ENCODE results near the gene AKAP8L. TPM values are rescaled to one million over a fixed set of nuclear protein-coding genes. Genes with fewer than 3 reads are reported as not detected.

The AKAP8L gene
- total and polyA plus RNA-seq, 2 of the 8 experiments (the other 6 are each of a cell fraction or from before 2014, with no cell fraction given): 75.1 to 138 TPM

- TF ChIP-seq TEAD4 (IDR thresholded peaks at IDR 0.05; ENCODE audit: low read depth, low read length): no peak
- no peak for TF ChIP-seq RXRA (IDR thresholded peaks at IDR 0.05; ENCODE audit: insufficient read depth, low read depth, low read length)
- no peak for TF ChIP-seq SAP30 (IDR thresholded peaks at IDR 0.05; ENCODE audit: insufficient read depth, insufficient replicate concordance, low read length)
- no peak for TF ChIP-seq ASH2L (IDR thresholded peaks at IDR 0.05; ENCODE audit: low read length)
- TF ChIP-seq SP2 (IDR thresholded peaks at IDR 0.05; ENCODE audit: low read length): no peak
- no peak for TF ChIP-seq SP4 (IDR thresholded peaks at IDR 0.05; ENCODE audit: low read length)
These were observed 17.4 kb downstream of the AKAP8L start (continued) for GRCh38 chr19:15401397-15401710.

All from H1 (cell line).